Measurements from ENCODE around the gene PPP1R16B.
"Not testable (repeated sequence)": the region's sequence is repeated elsewhere in the genome, so short reads cannot be mapped to it uniquely, and the experiment has no call there.

PPP1R16B gene

DNA sequence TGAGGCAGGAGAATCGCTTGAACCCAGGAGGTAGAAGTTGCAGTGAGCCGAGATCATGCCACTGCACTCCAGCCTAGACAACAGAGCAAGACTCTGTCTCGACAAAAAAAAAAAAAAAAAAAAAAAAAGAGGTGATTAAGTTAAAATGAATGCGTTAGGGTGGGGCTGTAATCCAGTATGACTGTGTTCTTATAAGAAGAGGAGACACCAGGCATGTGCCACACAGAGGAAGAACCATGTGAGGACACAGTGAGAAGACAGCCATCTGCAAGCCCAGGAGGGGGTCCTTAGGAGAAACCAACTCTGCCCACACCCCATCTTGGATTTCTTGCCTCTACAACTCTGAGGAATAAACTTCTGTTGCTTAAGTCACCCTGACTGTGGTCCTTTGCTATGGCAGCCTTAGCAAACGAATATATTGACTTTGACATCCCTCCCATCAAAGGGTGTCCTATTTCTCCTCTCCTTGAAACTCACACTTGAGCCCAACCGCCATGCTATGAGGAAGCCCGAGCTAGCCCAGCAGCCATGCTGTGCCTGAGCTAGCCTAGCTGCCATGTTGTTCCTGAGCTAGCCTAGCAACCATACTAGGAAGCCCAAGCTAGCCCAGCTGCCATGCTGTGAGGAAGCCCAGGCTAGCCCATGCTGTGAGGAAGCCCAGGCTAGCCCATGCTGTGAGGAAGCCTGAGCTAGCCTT is 15.8 kb upstream of the PPP1R16B start:
- TF ChIP-seq TAF1 (IDR thresholded peaks at IDR 0.05; ENCODE audit: low read depth, low read length) (no peak), SPI1 (IDR thresholded peaks at IDR 0.05; ENCODE audit: low read depth, low read length) (no peak), PAX5 (IDR thresholded peaks at IDR 0.05; ENCODE audit: insufficient read depth, low read length, severe bottlenecking) (no peak), POU2F2 (IDR thresholded peaks at IDR 0.05; ENCODE audit: low read depth, low read length) (no peak)
- no peak for DNase-seq (ENCODE audit: insufficient read length, low spot score)
- no peak for FAIRE-seq

DNA sequence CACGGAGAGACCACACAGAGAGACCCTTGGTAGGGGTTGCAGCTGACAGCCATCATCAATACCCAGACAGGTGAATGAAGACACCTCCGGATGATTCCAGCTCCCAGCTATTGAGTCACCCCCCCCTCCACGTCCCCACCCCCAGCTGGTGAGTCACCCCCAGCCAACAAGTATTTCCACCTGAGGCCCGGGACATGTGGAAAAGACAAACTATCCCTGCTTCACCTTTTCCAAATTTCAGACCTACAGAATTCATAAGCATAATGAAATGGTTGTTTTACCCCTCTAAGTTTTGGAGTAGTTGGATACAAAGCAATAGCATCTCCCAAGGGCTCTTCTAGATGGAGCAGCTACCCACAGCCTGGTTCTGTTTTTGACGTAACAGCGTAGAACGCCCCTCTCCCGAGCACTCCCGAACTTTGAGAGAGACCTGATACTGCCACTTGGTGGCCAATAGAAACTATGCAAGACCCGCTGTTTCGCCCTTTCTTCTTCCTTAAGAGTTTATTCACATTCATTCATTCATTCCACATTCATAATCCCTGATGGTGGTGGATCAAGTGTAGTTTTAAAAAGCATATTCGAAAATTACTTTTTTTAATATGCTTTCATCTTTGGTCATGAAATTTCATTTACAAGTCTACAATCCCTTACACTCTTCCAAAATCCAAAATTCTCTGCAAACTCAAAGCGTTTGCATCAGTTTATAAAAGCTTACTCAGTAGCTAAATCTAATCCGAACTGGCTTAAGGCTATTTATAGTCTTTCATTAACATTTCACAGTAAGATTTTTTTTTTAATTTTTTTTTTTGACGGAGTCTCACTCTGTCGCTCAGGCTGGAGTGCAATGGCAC is 15.1 kb upstream of the PPP1R16B start:
- TF ChIP-seq SPI1 (IDR thresholded peaks at IDR 0.05; ENCODE audit: low read depth, low read length) = no peak
- no peak for TF ChIP-seq POLR2A (IDR thresholded peaks at IDR 0.05; ENCODE audit: low read depth, low read length)
- FAIRE-seq = no peak
- DNase-seq (ENCODE audit: insufficient read length, low spot score) = no peak

DNA sequence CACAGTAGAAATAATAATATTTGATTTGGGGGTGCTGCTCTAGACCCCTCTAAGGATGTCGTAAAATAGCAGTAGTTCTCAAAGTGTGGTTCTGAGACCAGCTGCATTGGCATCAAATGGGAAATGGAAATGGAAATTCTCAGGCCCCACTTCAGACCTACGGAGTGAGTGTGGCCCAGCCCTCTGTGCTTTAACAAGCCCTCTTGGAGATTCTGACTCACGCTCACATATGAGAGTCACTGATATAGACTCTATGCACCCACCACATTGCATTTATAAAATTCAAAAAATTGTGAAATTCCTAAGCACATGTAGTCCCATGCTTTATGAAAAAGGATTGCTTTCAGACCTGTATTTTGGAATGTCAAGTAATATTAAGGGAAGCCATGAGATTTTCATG is 14.2 kb upstream of the PPP1R16B start:
- TF ChIP-seq POU2F2 (IDR thresholded peaks at IDR 0.05; ENCODE audit: low read depth, low read length) (no peak), PAX5 (IDR thresholded peaks at IDR 0.05; ENCODE audit: insufficient read depth, low read length, severe bottlenecking) (no peak), TAF1 (IDR thresholded peaks at IDR 0.05; ENCODE audit: low read depth, low read length) (no peak), POLR2A (IDR thresholded peaks at IDR 0.05; ENCODE audit: low read depth, low read length) (no peak), SPI1 (IDR thresholded peaks at IDR 0.05; ENCODE audit: low read depth, low read length) (no peak), POLR2AphosphoS5 (IDR thresholded peaks at IDR 0.05; ENCODE audit: low read depth, low read length) (no peak)
- no peak for DNase-seq (ENCODE audit: insufficient read length, low spot score)
- FAIRE-seq = no peak

DNA sequence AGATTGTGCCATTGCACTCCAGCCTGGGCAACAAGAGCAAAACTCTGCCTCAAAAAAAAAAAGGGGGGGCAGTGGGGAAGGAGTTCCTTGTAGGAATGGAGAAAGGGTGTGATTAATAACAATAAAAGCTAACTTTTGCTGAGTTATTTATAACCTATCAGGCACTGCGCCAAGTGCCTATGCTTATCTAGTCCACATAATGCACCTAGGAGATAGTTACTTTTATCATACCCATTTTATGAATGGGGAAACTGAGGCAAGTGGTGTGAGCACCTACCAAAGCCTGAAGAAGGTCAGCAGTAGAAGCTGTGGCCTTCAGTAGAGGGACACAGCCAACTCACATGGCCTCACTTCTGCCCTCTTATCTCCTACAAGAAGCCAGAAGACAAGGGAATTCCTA is 13.6 kb upstream of the PPP1R16B start:
- no peak for TF ChIP-seq SPI1 (IDR thresholded peaks at IDR 0.05; ENCODE audit: low read depth, low read length)
- TF ChIP-seq PAX5 (IDR thresholded peaks at IDR 0.05; ENCODE audit: insufficient read depth, low read length, severe bottlenecking) = no peak
- TF ChIP-seq POLR2AphosphoS5 (IDR thresholded peaks at IDR 0.05; ENCODE audit: low read depth, low read length) = no peak
- no peak for TF ChIP-seq POLR2A (IDR thresholded peaks at IDR 0.05; ENCODE audit: low read depth, low read length)
- TF ChIP-seq TAF1 (IDR thresholded peaks at IDR 0.05; ENCODE audit: low read depth, low read length) = no peak
- TF ChIP-seq POU2F2 (IDR thresholded peaks at IDR 0.05; ENCODE audit: low read depth, low read length) = no peak
- FAIRE-seq (no peak), DNase-seq (ENCODE audit: insufficient read length, low spot score) (no peak)

DNA sequence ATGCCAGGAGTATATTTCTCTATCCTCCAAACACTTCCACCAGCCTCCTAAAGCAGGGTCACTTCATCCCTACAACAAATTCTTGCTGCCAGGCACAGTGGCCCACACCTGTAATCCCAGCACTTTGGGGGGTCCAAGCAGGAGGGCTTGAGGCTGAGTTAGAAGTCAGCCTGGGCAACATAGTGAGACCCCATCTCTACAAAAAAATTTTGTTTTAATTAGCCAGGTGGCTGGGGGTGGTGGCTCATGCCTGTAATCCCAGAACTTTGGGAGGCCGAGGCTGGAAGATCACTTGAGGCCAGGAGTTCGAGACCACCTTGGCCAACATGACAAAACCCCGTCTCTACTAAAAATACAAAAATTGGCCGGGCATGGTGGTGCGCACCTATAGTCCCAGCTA is 11.4 kb upstream of the PPP1R16B start:
- not testable (repeated sequence) for FAIRE-seq; DNase-seq (ENCODE audit: insufficient read length, low spot score)

DNA sequence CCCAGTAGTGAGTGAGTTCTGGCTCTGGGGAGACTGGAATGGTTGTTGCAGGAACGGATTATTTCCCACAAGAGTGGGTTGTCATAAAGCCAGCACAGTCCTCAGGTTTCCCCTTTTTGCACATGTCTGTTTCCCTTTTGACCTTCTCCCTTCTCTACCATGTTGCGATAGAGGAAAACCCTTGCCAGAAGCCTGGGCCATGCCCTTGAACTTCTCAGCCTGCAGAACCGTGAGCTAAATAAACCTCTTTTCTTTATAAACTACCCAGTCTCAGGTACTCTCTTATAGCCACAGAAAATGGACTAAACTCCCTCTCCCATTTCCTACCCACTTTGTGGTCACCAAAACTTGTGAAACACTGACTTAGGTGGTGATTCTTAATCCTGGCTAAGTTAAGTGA is 7.2 kb upstream of the PPP1R16B start:
- FAIRE-seq = no peak
- TF ChIP-seq PAX5 (IDR thresholded peaks at IDR 0.05; ENCODE audit: insufficient read depth, low read length, severe bottlenecking) (no peak), POLR2AphosphoS5 (IDR thresholded peaks at IDR 0.05; ENCODE audit: low read depth, low read length) (no peak), POLR2A (IDR thresholded peaks at IDR 0.05; ENCODE audit: low read depth, low read length) (no peak), TAF1 (IDR thresholded peaks at IDR 0.05; ENCODE audit: low read depth, low read length) (no peak), SPI1 (IDR thresholded peaks at IDR 0.05; ENCODE audit: low read depth, low read length) (no peak), POU2F2 (IDR thresholded peaks at IDR 0.05; ENCODE audit: low read depth, low read length) (no peak)

DNA sequence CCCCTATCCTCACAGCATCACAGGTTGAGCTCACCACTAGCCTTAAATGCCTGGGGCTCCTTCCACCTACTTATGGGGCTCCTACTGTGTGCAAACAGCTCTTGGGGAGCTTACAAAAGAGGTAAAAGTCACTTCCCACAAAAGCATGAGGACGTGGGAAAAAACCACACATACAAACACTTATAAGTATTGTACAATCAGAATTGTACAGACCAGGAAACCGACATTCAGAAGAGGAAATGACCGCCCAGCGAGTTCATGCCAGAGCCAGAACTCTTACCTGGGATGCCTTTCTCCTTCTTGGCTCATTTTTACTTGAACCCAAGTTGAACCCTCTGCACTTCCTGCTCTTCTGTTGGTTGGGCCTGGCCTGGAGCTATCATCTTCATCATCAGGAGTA is 6.3 kb upstream of the PPP1R16B start:
- FAIRE-seq (no peak), DNase-seq (ENCODE audit: insufficient read length, low spot score) (no peak)
- TF ChIP-seq PAX5 (IDR thresholded peaks at IDR 0.05; ENCODE audit: insufficient read depth, low read length, severe bottlenecking) (no peak), TAF1 (IDR thresholded peaks at IDR 0.05; ENCODE audit: low read depth, low read length) (no peak), SPI1 (IDR thresholded peaks at IDR 0.05; ENCODE audit: low read depth, low read length) (no peak), POU2F2 (IDR thresholded peaks at IDR 0.05; ENCODE audit: low read depth, low read length) (no peak), POLR2A (IDR thresholded peaks at IDR 0.05; ENCODE audit: low read depth, low read length) (no peak), POLR2AphosphoS5 (IDR thresholded peaks at IDR 0.05; ENCODE audit: low read depth, low read length) (no peak)

More for the DNA sequence above, 7.2 kb upstream of the PPP1R16B start:
- DNase-seq (ENCODE audit: insufficient read length, low spot score) = no peak

DNA sequence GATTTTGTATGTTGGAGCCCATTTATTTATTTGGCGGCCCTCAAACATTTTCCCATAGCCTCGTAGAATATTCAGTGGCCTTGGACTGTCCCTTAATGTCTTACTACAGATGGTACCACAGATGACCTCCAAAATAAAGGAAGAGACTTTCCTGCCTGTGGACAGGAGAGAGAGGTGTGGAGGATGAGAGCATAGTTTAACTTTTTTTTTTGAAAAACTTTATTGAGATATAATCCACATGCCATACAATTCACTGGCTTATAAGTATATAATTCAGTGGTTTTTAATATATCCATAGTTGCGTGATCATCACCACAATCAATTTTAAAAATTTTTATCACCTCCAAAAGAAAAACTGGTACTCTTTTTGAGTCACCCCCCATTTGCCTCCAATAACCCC is 4.6 kb upstream of the PPP1R16B start:
- no peak for FAIRE-seq
- DNase-seq (ENCODE audit: insufficient read length, low spot score) = no peak
- TF ChIP-seq POU2F2 (IDR thresholded peaks at IDR 0.05; ENCODE audit: low read depth, low read length) (no peak), PAX5 (IDR thresholded peaks at IDR 0.05; ENCODE audit: insufficient read depth, low read length, severe bottlenecking) (no peak), POLR2AphosphoS5 (IDR thresholded peaks at IDR 0.05; ENCODE audit: low read depth, low read length) (no peak)

DNA sequence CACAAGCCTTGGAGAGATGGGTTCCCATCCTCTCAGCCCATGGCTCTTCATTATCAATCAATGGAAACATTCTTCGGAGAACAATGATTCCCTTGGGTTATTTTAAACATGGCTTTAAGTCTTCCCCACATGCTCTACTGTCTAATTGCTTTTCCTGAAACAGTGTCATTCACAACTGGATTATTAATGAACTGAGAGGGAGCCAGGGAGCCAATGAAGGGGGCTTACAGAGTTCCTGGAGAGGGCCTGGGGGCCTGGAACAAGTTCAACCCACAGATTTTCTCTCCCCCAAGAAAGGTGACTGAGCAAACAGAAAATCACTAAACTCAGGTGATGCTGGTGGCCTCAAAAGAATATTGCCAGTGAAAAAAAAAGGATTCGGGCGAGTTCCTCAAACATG is 1.3 kb upstream of the PPP1R16B start:
- no peak for FAIRE-seq
- TF ChIP-seq POU2F2 (IDR thresholded peaks at IDR 0.05; ENCODE audit: low read depth, low read length) (no peak), TAF1 (IDR thresholded peaks at IDR 0.05; ENCODE audit: low read depth, low read length) (no peak), SPI1 (IDR thresholded peaks at IDR 0.05; ENCODE audit: low read depth, low read length) (no peak), POLR2A (IDR thresholded peaks at IDR 0.05; ENCODE audit: low read depth, low read length) (no peak)
- no peak for DNase-seq (ENCODE audit: insufficient read length, low spot score)

DNA sequence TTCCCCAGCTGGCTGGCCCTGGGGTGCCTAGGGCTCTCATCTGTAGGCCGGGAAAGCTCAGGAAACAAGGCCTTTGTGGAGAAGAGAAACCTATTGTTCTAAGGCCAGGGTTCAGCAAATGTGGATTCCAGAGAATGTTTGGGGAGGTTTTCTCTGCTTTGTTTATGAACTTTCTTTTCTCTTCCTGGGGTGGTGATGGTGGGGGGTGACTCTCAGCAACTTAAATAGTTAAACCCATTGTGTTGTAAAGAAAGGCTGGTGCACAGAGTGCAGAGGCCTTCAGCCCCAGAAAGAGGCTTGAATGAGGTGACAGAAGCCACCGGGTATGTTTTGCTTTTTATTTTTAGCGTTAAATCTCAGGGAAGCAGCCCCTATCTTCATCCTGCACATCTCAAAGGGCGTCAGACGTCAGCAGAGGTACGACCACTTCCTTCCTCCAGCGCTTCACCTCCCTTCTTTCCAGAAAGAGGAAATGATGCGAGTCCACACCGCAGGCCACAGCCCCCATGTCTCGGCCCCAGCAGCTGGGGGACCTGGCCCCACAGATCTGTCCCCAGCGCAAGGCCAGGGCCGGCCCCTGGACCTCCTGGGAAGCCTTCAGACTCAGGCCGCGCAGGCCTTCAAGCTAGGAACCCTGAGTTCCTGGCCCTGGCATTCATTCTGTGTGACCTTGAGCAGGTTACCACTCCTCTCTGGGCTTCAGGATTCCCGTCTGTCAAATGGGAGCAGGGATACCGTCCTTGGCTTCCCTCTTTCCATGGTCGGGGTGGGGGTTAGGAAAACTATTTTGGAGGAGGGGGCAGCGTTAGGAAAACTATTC is 605 bp upstream of the PPP1R16B start:
- FAIRE-seq (peak; percentile 89), DNase-seq (ENCODE audit: insufficient read length, low spot score) (peak; percentile 44)
- TF ChIP-seq SPI1 (IDR thresholded peaks at IDR 0.05; ENCODE audit: low read depth, low read length) = peak; percentile 95
- no peak for TF ChIP-seq POLR2AphosphoS5 (IDR thresholded peaks at IDR 0.05; ENCODE audit: low read depth, low read length)
- no peak for TF ChIP-seq PAX5 (IDR thresholded peaks at IDR 0.05; ENCODE audit: insufficient read depth, low read length, severe bottlenecking)
- peak; percentile 65 for TF ChIP-seq POU2F2 (IDR thresholded peaks at IDR 0.05; ENCODE audit: low read depth, low read length)
- no peak; the same call in 1 of the 2 replicates for TF ChIP-seq POLR2A (IDR thresholded peaks at IDR 0.05; ENCODE audit: low read depth, low read length)
- TF ChIP-seq TAF1 (IDR thresholded peaks at IDR 0.05; ENCODE audit: low read depth, low read length) = no peak

Data from GM12891 (cell line).